HG02970 (cell line): ENCODE measurements around the gene HSPH1.
A peak's percentile ranks its signal among the peaks of the same experiment; 100 is the strongest.
"Not testable (repeated sequence)": the region's sequence is repeated elsewhere in the genome, so short reads cannot be mapped to it uniquely, and the experiment has no call there.

ENCODE experiments used
- ATAC-seq: cut with Tn5 transposase; IDR thresholded peaks from one replicate; pipeline ENCODE4 v1.9.1; 2021; ENCODE audit warnings: mild to moderate bottlenecking, moderate library complexity, moderate number of reproducible peaks; ENCODE audit not compliant: unreplicated experiment, low FRiP score

Gene HSPH1

DNA sequence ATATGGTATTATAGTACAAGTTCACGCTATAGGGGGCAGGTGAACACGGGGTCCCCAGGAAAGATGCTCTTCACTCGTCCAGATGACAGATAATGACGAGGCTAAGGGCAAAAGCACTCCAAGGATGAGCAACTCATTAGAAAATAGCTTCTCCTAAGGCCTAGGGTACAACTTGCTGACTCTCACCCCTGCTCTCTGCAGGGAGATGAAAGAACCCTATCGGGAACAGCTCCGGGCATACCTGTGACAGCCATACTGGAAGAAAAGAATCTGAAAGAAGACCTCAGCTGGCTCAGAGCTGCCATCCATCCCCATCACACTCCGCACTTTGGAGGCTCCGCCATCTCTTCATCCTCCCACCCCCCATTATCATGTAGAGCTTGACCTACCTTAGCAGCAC, 17.5 kb upstream of the HSPH1 start:
- no peak for ATAC-seq

DNA sequence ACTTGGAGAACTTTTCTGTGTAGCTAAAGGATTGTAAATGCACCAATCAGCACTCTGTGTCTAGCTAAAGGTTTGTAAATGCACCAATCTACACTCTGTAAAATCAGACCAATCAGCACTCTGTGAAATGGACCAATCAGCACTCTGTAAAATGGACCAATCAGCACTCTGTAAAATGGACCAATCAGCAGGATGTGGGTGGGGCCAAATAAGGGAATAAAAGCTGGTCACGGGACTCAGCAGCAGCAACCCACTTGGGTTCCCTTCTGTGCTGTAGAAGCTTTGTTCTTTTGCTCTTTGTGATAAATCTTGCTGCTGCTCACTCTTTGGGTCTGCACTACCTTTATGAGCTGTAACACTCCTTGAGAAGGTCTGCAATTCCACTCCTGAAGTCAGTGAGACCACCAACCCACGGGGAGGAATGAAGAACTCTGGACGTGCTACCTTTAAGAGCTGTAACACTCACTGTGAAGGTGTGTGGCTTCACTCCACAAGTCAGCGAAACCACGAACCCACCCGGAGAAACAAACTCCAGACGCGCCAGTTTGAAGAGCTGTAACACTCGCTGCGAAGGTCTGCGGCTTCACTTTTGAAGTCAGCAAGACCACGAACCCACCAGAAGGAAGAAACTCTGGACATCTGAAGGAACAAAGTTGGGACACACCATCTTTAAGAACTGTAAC, 16.2 kb upstream of the HSPH1 start:
- not testable (repeated sequence) for ATAC-seq

DNA sequence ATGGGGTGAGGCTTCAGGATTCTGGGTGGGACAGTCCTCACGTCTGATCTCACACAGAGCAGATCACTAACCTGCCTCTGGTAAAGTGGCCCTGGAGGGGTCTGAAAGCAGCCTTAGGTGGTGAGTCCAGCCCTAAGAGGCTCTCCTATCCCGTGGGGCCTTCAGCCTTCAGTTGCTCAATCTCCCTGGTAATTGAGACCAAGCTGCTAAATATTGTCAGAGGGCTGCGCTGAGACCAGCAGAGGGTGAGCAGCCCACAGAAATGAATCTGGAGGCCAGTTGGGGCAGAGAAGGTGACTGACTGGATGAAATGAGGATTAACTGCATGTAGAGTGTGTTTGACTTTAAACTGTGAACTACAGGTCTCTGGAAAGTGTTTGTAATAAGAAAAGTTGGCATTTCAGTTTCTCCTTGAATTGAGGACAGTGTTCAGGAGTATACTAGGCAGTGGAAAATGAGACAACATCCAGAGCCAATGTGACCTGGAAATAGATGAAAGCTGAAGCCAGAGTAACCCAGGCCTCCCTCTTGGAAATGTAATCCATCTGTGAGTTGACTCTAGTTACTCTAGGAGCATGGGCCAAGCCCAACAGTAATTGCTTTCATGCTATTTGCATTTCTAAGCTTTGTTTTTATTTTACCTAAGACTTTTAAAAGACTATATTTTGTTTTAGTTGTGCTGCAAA, 14.3 kb upstream of the HSPH1 start:
- ATAC-seq: no peak

DNA sequence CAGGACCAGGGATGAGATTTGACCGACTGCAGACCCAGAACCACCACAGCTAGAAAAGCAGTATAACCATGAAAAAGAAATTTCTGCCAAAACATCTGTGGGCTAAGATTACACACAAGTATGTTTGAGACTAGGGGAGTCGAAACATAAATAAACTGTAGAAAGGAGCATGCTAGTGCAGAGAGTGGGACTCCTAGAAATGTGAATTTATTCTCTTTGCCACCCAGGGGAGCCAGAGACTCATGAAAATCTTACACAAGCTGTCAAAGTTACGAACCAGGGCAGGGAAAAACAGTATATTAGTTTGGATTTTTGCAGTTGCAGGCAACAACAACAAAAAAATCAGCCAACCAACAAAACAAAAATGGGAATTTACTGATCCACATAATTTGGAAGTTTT, 12.3 kb upstream of the HSPH1 start:
- ATAC-seq: no peak

DNA sequence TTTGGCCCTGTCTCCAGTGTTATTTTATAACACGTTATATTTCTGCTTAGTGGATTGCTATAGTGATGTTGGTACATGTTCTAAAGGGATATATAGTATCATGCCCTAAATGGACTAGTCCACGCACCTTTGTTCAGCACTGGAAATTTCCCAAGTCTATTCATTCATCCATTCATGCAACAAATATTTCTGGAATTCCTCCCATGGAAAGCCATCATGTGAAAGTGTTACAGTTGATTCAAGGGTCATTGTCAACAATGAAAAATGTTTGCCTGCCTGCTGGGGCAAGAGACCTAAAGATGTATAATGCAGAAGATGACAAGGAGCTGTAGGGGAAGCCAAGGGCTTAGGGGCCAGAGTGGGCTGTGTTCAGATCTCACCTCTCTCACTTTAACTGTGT, 10.8 kb upstream of the HSPH1 start:
- ATAC-seq: no peak

DNA sequence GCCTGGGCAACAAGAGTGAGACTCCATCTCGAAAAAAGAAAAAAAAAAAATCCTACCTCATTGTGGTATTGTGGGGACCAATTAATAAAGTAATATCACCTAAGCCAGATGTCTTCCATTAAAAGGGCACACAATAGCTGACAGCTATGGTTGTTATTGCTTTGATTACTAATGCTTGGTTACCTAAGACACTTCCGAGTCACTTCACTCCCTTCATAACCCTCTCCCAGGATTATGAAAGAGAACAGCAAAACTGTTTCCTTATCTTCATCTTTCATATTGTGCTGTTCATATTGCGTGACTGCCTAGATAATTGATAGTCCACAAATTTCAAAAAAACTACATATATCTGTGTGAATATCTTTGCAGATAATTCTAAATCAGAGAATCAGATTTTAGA, 10.3 kb upstream of the HSPH1 start:
- ATAC-seq: no peak

DNA sequence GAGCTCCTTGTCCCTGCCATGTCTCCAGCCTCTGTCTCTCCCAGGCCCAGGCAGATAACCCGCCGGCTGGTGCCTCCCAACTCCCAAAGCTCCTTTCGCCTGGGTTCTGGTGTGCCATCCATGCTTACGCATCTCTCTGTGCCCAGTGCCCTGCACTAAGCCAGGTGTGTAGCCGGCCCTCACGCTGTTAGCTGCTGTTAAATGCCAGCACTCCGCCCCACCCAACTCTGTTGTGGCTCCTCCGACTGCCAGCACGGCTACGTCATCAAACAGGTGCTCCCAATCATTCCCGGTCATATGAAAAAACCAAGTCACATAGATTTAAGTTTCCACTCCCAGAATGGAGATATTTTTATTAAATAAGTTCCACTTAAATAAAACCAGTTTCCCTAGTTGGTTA, 7.0 kb upstream of the HSPH1 start:
- ATAC-seq: no peak

DNA sequence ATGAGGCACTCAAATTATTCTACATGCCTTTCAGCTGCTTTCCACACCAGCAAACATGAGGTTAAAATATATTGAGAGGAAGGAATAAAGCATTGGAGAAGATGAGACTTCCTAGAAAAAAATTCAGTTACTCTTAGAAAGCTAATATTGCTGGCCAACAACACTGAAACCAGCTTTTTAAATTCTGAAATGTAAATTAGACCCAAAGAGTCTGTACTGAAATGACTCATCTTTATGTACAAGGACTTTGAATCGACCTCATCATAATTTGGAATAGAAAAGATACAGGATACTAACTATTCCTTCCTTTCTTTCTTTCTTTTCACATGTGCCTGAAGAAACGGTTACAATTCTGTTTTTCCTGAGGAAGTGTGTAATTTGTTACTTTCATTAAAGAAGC, 6.5 kb upstream of the HSPH1 start:
- no peak for ATAC-seq

DNA sequence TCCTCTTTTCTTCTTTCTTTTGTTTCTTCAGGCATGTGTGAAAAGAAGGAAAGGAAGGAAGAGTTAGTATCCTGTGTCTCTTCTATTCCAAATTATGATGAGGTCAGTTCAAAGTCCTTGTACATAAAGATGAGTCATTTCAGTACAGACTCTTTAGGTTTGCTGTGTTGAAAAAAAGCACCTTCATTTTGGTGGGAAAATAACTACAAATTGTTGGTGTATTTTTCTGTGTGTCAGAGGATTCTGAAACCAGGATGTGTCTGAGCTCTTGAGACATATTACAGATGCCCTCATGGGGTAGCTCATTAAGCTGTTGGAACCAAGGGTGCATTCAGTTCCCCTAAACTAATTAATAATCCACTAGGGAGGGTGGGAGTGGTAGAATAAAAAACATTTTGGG, 5.8 kb upstream of the HSPH1 start:
- ATAC-seq: peak; percentile 48

DNA sequence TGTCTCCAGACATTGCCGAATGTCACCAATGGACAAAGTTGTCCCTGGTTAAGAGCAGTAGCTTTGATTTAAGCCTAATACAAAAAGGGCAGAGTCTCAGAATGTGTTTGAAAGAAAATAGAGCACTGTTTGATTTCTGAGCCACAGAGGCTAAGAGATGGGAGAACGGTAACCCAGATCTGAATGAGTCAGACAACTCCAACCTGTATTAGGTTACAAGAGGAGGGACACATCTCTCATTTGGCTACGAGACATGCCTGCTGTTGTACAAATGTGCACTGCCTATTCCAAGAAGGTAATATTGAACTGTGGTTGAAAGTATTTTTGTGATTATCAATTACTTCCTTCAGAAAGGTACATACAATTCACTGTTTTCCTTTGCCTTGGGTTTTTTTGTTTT, 4.9 kb upstream of the HSPH1 start:
- no peak for ATAC-seq

DNA sequence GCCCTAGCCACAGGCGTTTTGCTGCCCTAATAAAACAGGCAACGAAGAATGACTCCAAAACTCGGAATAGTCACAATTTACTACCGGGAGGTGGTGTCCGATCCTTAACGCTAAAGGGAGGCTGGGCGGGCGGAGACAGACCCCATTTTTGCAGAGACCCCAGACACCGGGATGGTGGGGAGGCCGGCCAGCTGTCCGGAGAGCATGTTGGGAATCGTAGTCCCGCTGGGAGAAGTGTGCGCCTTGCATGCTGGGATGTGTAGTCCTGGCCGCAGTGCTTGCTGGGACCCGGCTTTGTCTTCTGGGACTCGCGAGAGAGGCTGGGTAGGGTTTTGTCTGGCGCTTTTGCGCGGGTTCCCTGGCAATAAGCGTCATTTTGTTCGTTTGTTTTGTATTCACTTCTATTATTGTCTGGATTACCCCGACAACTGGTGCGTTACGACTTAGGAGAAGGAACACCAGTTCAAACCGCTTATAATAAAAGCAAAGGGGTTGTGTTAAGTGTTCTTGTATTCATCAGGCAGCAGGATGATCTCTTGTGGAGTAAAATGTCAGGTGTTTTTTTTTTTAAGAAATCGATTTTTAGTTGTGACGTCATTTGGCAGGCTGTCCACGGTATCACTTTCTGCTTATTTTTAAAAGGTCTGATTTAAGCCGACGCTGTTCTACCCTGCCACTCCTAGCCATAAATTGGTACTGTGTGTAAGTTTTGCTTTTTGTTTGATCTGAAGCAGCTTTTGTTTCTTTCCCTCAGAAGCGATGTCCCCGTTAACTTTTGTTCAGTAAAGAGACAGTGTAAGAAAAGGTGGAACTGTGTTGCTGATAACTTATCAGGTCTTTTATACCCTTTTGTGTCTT, 676 bp upstream of the HSPH1 start:
- ATAC-seq: peak; percentile 83

DNA sequence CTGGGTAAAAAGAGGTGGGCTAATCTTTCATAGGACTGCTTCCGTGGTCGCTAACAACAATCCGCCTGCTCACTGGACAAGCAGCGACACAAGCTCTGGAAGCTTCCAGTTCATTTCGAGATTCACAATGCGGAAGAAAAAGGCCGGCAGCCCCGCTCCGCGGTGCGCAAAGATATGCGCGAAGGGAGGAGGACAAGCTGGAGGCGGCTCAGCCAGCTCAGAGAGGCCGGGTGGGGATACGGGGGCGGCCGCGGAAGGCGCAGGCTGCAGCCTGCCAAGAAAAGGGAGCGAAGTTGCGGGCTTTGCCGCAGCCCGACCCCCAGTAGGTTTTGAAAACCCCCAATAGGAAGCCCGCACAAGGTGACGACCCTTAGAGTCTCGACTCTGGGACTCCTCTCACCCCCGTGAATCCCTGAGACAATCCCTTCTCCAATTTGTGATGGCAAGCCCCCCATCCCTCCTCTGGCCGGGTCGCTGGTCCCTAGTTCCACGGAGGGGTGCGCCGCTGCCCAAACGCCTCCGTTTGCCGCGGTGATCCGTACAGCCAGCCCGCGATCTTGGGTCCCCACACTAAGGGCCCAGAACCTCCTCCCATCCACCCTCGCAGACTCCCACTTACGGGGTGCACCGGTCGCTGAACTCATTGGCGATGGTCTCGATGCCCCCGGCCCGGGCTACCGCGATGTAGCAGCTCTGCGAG, 697 bp downstream of the HSPH1 start:
- no peak for ATAC-seq

DNA sequence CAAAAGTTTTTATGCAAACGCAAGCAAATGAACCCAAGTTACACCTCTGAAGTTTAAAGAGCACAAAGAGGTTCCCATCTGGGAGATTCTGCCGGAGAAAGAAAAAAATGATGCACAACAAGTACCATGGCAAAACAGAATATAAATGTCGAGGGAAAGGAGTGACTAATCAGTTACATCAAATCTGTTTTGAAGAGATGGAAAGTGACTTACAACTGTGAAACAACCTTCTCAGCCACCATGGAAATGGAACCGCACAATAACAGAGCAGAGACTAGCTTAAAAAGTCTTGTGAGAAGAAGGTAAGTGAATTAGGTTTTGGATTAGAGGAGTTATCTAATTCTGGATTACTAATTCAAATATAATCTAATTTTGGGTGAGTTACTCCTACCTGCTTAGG, 2.4 kb downstream of the HSPH1 start:
- no peak for ATAC-seq

DNA sequence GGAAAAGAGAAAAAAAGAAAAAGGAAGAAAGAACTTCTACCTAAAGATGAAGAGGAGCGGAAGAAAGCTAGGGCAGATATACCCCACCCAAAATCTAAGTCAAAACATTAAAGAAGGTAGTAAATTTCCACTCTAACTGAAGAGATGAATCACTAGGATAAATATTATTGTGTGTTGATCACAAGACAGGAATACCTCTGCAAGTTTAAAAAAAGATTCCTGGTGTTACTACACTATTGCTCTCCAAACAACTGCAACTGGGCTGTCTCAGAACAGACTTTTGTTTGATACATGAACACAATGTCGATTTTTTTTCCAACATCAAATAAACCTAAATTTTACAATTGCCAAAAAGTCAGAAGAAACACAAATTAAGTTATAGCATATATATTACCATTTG, 6.8 kb downstream of the HSPH1 start:
- no peak for ATAC-seq

DNA sequence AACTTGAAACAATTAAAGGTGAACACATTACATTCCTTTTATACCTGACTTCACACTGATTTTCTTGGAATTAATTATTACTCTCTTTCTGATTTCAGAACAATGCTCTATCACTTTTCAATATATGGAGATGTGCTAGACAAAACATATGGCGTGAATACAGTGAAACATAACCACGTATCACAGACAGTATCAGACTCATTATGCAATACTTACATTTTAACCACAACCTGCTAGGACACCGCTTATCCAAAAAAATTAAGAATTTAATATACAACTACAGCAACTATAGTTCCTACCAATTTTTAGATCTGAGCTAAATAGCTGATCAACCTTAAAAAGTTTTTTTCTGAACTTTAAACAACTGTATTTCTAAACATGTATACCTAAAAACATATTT, 9.9 kb downstream of the HSPH1 start:
- no peak for ATAC-seq

DNA sequence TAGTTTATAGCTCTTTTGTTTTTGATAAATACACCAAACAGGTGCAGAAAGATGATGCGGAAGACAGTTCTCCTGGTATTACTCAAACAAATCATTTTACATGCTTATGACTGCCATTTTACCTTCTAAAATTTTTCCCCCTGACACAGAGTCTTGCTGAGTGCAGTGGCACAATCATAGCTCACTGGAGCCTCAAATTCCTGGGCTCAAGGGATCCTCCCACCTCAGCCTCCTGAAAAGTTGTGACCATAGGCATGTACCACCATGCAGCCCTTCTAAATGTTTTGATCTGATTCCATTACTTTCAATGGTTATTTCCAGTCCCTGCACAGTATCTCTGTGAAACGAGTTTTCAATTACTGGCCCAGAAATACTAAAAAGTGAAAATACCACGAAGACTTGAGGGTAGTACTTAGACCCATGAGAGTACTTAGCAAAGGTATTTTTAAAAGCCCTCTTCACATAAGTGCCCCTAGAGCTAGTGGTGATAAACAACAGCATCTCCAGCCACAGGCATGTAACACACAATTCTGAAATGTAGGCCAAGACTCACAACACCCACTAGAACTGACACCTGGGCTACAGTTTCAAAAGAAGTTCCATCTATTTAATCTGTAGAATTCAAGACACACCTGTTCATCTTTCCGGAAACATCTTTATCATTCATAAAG, 11.3 kb downstream of the HSPH1 start:
- no peak for ATAC-seq

DNA sequence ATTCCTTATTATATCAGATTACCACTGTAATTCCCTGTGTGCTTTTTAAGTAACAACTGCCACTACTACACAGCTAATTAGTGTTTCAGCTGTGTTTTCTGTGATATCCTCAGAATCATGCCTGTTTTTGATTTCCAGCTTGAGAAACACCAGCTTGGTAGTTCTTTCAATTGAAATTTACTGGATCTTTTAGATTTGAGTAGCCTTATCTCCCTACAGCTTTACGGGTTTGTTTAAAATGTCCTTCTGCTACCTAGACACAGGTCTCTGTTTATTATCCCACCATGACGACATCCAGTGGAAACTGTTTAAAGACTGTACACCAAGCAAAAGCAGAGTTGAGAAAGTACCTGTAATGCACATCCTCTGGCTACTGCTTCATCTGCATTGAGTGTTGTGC, 12.1 kb downstream of the HSPH1 start:
- ATAC-seq: no peak

DNA sequence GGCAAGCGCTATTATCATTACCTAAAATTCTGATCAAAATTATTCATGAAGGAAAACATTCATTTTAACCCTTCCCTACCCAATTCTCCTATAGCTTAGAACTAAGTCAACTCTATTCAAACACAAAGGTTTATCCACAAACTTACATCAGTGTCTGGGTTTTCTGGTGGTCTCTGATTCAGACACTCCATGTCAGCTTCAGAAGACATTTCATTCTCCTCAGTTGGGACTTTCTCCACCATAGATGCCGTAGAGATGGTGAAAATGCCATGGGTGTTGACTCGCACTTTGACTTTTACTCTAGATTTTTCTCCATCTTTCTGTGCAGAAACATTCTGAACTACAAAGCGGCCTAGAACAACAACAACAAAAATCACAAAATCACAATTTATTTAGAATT, 16.3 kb downstream of the HSPH1 start:
- ATAC-seq: no peak

DNA sequence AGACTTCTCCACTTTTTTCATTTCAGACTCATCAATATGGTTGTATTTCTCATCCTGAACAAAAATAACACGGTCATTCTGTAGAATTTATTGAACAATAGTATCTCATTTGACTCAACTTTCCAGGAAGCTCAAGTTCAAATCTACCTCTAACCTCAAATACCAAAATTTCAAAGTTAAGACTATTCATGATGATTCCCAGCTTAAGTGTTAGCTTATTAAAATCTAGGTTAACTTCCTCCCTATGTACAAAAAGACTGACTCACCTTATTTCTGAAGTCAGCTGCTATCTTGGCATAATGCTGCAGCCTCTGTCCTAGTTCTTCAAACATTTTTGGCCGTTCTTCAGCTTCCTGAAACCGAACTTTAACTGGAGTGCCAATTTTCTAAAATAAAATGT, 23.2 kb downstream of the HSPH1 start:
- no peak for ATAC-seq

DNA sequence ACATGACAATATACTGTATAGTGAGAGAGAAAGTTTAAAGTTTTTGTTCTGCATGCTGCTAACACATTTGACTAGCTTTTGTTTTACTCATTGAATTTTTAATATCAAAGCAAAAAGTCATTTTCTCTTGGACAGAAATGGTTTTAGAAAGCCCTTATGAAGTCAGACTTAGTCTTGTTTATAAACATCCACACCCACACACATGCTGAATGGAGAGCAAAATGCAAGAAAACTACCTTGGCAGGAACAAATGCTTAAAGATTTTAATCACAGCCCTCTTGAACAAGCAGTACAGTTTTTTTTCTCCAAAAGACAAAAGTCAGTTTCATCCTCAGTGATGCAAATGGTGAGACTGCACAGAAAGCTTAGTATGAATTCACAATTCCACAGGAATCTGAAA, 25.0 kb downstream of the HSPH1 start:
- no peak for ATAC-seq
